ENCODE data around the gene MPDZ. TPM values are rescaled to one million over a fixed set of nuclear protein-coding genes. Genes with fewer than 3 reads are reported as not detected.

MPDZ gene
- total and polyA plus RNA-seq, 2 of the 13 experiments (the other 11 are each of a cell fraction or from before 2014, with no cell fraction given): 12.4 to 14.7 TPM

DNA sequence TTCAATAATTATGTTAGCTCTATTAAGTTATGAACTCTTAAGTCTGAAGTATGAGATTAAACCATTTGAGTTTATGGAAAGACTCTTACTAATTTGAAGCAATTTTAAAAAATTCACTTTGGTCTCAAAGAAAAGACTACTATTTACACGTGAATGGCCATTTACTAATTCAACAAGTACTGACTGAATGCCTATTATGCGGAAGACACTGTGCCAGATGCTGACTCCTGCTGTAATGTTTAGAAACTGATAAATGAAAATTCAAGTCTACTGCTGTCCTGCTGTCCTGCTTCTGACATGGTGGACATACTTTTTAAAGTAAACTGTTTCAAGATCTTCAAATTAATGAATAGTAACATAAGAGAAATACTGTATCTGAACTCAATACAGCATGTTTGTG is 116.2 kb downstream of the MPDZ start (continued):
- TF ChIP-seq, protein P1, sequence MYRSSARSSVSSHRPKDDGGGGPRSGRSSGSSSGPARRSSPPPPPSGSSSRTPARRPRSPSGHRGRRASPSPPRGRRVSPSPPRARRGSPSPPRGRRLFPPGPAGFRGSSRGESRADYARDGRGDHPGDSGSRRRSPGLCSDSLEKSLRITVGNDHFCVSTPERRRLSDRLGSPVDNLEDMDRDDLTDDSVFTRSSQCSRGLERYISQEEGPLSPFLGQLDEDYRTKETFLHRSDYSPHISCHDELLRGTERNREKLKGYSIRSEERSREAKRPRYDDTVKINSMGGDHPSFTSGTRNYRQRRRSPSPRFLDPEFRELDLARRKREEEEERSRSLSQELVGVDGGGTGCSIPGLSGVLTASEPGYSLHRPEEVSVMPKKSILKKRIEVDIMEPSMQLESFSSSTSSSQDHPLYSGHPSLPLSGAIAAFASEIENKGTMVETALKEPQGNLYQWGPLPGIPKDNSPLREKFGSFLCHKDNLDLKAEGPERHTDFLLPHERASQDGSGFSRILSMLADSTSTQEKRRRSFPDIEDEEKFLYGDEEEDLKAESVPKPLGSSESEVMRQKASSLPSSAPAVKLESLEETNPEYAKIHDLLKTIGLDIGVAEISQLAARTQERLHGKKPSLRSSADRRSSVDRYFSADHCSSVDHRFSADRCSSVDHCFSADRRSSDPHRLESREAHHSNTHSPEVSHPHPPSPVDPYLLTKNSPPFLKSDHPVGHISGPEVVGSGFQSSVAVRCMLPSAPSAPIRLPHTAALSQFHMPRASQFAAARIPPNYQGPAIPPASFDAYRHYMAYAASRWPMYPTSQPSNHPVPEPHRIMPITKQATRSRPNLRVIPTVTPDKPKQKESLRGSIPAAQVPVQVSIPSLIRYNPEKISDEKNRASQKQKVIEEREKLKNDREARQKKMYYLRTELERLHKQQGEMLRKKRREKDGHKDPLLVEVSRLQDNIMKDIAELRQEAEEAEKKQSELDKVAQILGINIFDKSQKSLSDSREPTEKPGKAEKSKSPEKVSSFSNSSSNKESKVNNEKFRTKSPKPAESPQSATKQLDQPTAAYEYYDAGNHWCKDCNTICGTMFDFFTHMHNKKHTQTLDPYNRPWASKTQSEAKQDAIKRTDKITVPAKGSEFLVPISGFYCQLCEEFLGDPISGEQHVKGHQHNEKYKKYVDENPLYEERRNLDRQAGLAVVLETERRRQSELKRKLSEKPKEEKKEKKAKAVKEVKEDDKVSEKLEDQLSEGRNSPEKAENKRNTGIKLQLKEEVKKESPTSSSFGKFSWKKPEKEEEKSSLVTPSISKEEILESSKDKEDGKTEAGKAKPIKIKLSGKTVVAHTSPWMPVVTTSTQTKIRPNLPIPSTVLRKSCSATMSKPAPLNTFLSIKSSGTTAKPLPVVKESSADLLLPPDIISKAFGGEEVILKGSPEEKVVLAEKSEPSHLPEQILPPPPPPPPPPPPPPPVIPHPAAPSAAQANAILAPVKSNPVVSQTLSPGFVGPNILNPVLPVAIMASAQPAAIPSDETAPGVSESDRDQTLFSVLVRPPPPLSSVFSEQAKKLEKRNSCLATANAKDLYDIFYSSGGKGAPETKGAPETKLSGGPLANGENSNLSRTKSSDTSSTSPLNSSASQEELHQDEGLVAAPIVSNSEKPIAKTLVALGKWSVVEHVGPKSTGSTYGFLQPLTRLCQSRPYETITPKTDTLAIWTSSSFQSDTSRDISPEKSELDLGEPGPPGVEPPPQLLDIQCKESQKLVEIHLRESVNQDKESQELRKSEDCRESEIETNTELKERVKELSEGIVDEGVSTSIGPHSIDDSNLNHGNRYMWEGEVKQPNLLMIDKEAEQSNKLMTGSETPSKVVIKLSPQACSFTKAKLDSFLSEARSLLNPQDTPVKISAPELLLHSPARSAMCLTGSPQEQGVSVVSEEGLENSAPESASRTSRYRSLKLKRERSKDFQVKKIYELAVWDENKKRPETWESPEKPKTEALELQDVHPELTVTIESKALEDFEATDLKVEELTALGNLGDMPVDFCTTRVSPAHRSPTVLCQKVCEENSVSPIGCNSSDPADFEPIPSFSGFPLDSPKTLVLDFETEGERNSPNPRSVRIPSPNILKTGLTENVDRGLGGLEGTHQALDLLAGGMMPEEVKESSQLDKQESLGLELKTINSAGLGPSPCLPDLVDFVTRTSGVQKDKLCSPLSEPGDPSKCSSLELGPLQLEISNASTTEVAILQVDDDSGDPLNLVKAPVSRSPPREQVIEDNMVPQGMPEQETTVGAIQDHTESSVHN (CRISPR knock-in tag; IDR thresholded peaks at IDR 0.05): no peak
- TF ChIP-seq, protein P2, sequence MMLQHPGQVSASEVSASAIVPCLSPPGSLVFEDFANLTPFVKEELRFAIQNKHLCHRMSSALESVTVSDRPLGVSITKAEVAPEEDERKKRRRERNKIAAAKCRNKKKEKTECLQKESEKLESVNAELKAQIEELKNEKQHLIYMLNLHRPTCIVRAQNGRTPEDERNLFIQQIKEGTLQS (CRISPR knock-in tag; IDR thresholded peaks at IDR 0.05): no peak
- TF ChIP-seq MEIS1 (CRISPR knock-in tag; IDR thresholded peaks at IDR 0.05; ENCODE audit: borderline replicate concordance) (no peak), GATAD1 (CRISPR knock-in tag; IDR thresholded peaks at IDR 0.05) (no peak), CENPX (CRISPR knock-in tag; IDR thresholded peaks at IDR 0.05) (no peak), ZNF253 (CRISPR knock-in tag; IDR thresholded peaks at IDR 0.05; ENCODE audit: borderline replicate concordance) (no peak), ZNF484 (CRISPR knock-in tag; IDR thresholded peaks at IDR 0.05; ENCODE audit: borderline replicate concordance, low read depth) (no peak), TCF7 (IDR thresholded peaks at IDR 0.05; ENCODE audit: low read depth) (no peak), NR2F1 (CRISPR knock-in tag; IDR thresholded peaks at IDR 0.05) (no peak), ZNF12 (CRISPR knock-in tag; IDR thresholded peaks at IDR 0.05) (no peak)
- TF ChIP-seq, protein P3, sequence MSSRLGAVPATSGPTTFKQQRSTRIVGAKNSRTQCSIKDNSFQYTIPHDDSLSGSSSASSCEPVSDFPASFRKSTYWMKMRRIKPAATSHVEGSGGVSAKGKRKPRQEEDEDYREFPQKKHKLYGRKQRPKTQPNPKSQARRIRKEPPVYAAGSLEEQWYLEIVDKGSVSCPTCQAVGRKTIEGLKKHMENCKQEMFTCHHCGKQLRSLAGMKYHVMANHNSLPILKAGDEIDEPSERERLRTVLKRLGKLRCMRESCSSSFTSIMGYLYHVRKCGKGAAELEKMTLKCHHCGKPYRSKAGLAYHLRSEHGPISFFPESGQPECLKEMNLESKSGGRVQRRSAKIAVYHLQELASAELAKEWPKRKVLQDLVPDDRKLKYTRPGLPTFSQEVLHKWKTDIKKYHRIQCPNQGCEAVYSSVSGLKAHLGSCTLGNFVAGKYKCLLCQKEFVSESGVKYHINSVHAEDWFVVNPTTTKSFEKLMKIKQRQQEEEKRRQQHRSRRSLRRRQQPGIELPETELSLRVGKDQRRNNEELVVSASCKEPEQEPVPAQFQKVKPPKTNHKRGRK (CRISPR knock-in tag; IDR thresholded peaks at IDR 0.05): no peak
- TF ChIP-seq, protein P4, sequence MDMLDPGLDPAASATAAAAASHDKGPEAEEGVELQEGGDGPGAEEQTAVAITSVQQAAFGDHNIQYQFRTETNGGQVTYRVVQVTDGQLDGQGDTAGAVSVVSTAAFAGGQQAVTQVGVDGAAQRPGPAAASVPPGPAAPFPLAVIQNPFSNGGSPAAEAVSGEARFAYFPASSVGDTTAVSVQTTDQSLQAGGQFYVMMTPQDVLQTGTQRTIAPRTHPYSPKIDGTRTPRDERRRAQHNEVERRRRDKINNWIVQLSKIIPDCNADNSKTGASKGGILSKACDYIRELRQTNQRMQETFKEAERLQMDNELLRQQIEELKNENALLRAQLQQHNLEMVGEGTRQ (IDR thresholded peaks at IDR 0.05; ENCODE audit: low read depth, low read length): no peak
- TF ChIP-seq, protein P4 (CRISPR knock-in tag; IDR thresholded peaks at IDR 0.05; ENCODE audit: borderline replicate concordance): no peak
